Spleen (tissue), 11 donors: Measurements from ENCODE around the gene NDOR1. TPM values are rescaled to one million over a fixed set of nuclear protein-coding genes. Genes with fewer than 3 reads are reported as not detected.

Source experiments
- DNase-seq: peaks from one replicate; pipeline ENCODE4 v3.0.0-alpha.2; 2020
- H3K27ac ChIP-seq, 8 donors: fragments of 200-600 bp; sonication (generic) in 7 of 8; 1 replicate in 4 of 8; 2 replicates in 4 of 8; pipeline versions ENCODE4 v1.5.0 to v1.8.0; 2016 to 2021; ENCODE audit warnings: inconsistent platforms in 4 of 8, mild to moderate bottlenecking in 4 of 8, moderate library complexity in 1 of 8
- H3K27me3 ChIP-seq, 7 donors: fragments of 200-600 bp; sonication (generic) in 6 of 7; replicated peaks in 1 of 7; 1 replicate in 4 of 7; 2 replicates in 3 of 7; pipeline versions ENCODE4 v1.5.0 to v1.8.0; 2016 to 2021; ENCODE audit warnings: inconsistent platforms in 3 of 7, mild to moderate bottlenecking in 1 of 7
- H3K36me3 ChIP-seq, 6 donors: fragments of 200-600 bp; sonication (generic) in 5 of 6; 1 replicate in 4 of 6; 2 replicates in 2 of 6; pipeline versions ENCODE4 v1.5.0 to v1.8.0; 2016 to 2021; ENCODE audit warnings: inconsistent platforms in 2 of 6
- H3K4me1 ChIP-seq, 6 donors: fragments of 200-600 bp; sonication (generic) in 5 of 6; 1 replicate in 3 of 6; 2 replicates in 3 of 6; pipeline versions ENCODE4 v1.5.0 to v1.8.0; 2016 to 2021; ENCODE audit warnings: inconsistent platforms in 3 of 6
- H3K4me3 ChIP-seq, 8 donors: fragments of 200-600 bp; sonication (generic) in 7 of 8; 1 replicate in 4 of 8; 2 replicates in 4 of 8; pipeline versions ENCODE4 v1.5.0 to v1.8.0; 2016 to 2021; ENCODE audit warnings: inconsistent platforms in 4 of 8, mild to moderate bottlenecking in 4 of 8, moderate library complexity in 2 of 8
- H3K9me3 ChIP-seq, 8 donors: fragments of 200-600 bp; sonication (generic) in 7 of 8; 1 replicate in 4 of 8; 2 replicates in 4 of 8; pipeline versions ENCODE4 v1.5.0 to v1.8.0; 2016 to 2021; ENCODE audit warnings: inconsistent platforms in 4 of 8
- CTCF ChIP-seq, 11 experiments: fragments of 200-600 bp in 7 of 11; fragments of 450-650 bp in 4 of 11; sonication (generic) in 4 of 11; IDR thresholded peaks in 8 of 11; conservative IDR thresholded peaks in 3 of 11; 1 replicate in 7 of 11; 2 replicates in 4 of 11; pipeline versions ENCODE4 v1.4.0 to v1.8.0; 2016 to 2021; ENCODE audit warnings: antibody characterized with exemption in 11 of 11, inconsistent platforms in 4 of 11, mild to moderate bottlenecking in 1 of 11
- POLR2A ChIP-seq, 3 donors: fragments of 450-650 bp; IDR thresholded peaks; one replicate each; pipeline ENCODE4 v1.5.1; 2017; ENCODE audit warnings: antibody characterized with exemption in 3 of 3, mild to moderate bottlenecking in 1 of 3
- POLR2AphosphoS5 ChIP-seq, 3 donors: sonication (generic); formaldehyde crosslinking; IDR thresholded peaks; one replicate each; pipeline ENCODE4 v1.5.1; 2017; ENCODE audit warnings: antibody characterized with exemption in 3 of 3
- WGBS, 5 donors: extraction: QIAGEN DNeasy Blood & Tissue Kit in 3 of 5; methylation state at CpG; one replicate each; pipeline versions ENCODE4 v1.1.5 to v1.1.7; 2013 to 2018; 5-methylcytosine and 5-hydroxymethylcytosine counted together
- intact Hi-C: fragments of 100-400 bp; cut with DNase I; formaldehyde crosslinking; loops from one replicate; pipeline ENCODE4 v1.15.0; 2023; ENCODE audit warnings: low total_unique reads
- polyA plus RNA-seq, 3 donors: library from polyadenylated mRNA; stranded (reverse); fragments of 200-250 nt; gene quantifications; one replicate each; pipeline ENCODE4 v1.2.1, GENCODE V29; 2013
- total RNA-seq, 7 donors: library from RNA; depleted of rRNA in 3 of 7; stranded (reverse); fragments of >200 nt in 3 of 7; fragmentation: NEBNext Ultra II Directional in 4 of 7; extraction: Animal tissue kit (Norgen Biotek cat#: 25700) in 4 of 7; gene quantifications; one replicate each; pipeline versions ENCODE4 v1.1.0 to v1.2.1, GENCODE V29; 2016 to 2021
- donor health status: healthy with polysubstance abuse.
- donor health status: DM: no; HTN: no; CAD: no; lungs with moderate emphysema.
- donor health status: DM: no; HTN: no; CAD: no.
- donor health status: Bipolar disorder and iron deficiency.
- donor health status: healthy.
- donor health status: DM: no; HTN: no; CAD: no.
- donor health status: DM: yes; HTN: yes; CAD: no.

The NDOR1 gene
- total and polyA plus RNA-seq, 10 donors: 6.3 to 28.7 (median 19.5) TPM

GRCh38 chr9:137214620-137215019 lies 9.1 kb downstream of the NDOR1 start:
- H3K9me3 ChIP-seq: no peaks in the 10 kb centered on the region
- TF ChIP-seq POLR2AphosphoS5 (IDR thresholded peaks at IDR 0.05) (peak in 2 of 3 donors; percentile 17 to 21), POLR2A (IDR thresholded peaks at IDR 0.05) (no peak)
- intact Hi-C loops: no loop called here
- H3K27me3 ChIP-seq: no peaks in the 10 kb centered on the region
- H3K36me3 ChIP-seq: peaks cover 0 to 78% (median 23%) of the 10 kb centered on the region in 6 donors
- no peak overlapping the region for H3K4me3 ChIP-seq
- DNase-seq: no peak
- H3K27ac ChIP-seq: no peak overlapping the region
- peaks cover 0 to 34% (median 18%) of the 10 kb centered on the region in 6 donors for H3K4me1 ChIP-seq
- 91 to 97% (median 95%) methylated on average over 13 to 19 of the region's 19 CpGs for WGBS, 5 donors

- TF ChIP-seq CTCF (IDR thresholded peaks at IDR 0.05 in 8 of 11, conservative IDR thresholded peaks at IDR 0.05 in 3 of 11) (no peak), POLR2A (IDR thresholded peaks at IDR 0.05) (no peak), POLR2AphosphoS5 (IDR thresholded peaks at IDR 0.05) (no peak)
- DNase-seq: no peak
- H3K4me3 ChIP-seq: no peak overlapping the region
- WGBS, 5 donors: 92 to 98% (median 94%) methylated on average over 13 to 22 of the region's 22 CpGs
- peaks cover 0 to 34% (median 18%) of the 10 kb centered on the region in 6 donors for H3K4me1 ChIP-seq
- intact Hi-C loops: no loop called here
- no peaks in the 10 kb centered on the region for H3K27me3 ChIP-seq
- H3K27ac ChIP-seq: no peak overlapping the region
- peaks cover 0 to 71% (median 16%) of the 10 kb centered on the region in 6 donors for H3K36me3 ChIP-seq
- H3K9me3 ChIP-seq: no peaks in the 10 kb centered on the region
These were observed 9.9 kb downstream of the NDOR1 start for GRCh38 chr9:137215196-137215986.

- Histone ChIP-seq H3K27me3 (peaks cover 0 to 4% (median 0%) of the 10 kb centered on the region in 7 donors), H3K9me3 (no peaks in the 10 kb centered on the region), H3K27ac (no peak overlapping the region), H3K36me3 (peaks cover 0 to 62% (median 13%) of the 10 kb centered on the region in 6 donors), H3K4me3 (no peak overlapping the region), H3K4me1 (peaks cover 0 to 40% (median 19%) of the 10 kb centered on the region in 6 donors)
- WGBS, 5 donors: 89 to 96% (median 92%) methylated on average over 11 to 30 of the region's 30 CpGs
- intact Hi-C loops: no loop called here
- DNase-seq: no peak
- no peak for TF ChIP-seq POLR2A (IDR thresholded peaks at IDR 0.05)
- no peak for TF ChIP-seq CTCF (IDR thresholded peaks at IDR 0.05 in 8 of 11, conservative IDR thresholded peaks at IDR 0.05 in 3 of 11)
- peak in 2 of 3 donors; percentile 14 to 31 for TF ChIP-seq POLR2AphosphoS5 (IDR thresholded peaks at IDR 0.05)
These were observed 10.9 kb downstream of the NDOR1 start for GRCh38 chr9:137216188-137216965.

GRCh38 chr9:137217276-137218211 lies 12.0 kb downstream of the NDOR1 start:
- 72 to 79% (median 74%) methylated on average over 34 to 36 of the region's 36 CpGs for WGBS, 5 donors
- intact Hi-C loops: no loop called here

More at GRCh38 chr9:137217276-137218211, 12.0 kb downstream of the NDOR1 start:
- Histone ChIP-seq H3K36me3 (peaks cover 0 to 55% (median 13%) of the 10 kb centered on the region in 6 donors), H3K4me1 (peaks cover 3 to 49% (median 27%) of the 10 kb centered on the region in 6 donors), H3K9me3 (no peaks in the 10 kb centered on the region), H3K27me3 (peaks cover 0 to 14% (median 4%) of the 10 kb centered on the region in 7 donors), H3K4me3 (peak overlapping the region in 2 of 8 donors; percentile 13 to 50), H3K27ac (peak overlapping the region in 3 of 8 donors; percentile 16 to 47 (median 26))
- no peak for TF ChIP-seq CTCF (IDR thresholded peaks at IDR 0.05 in 8 of 11, conservative IDR thresholded peaks at IDR 0.05 in 3 of 11)
- peak in 1 of 3 donors; percentile 25 for TF ChIP-seq POLR2AphosphoS5 (IDR thresholded peaks at IDR 0.05)
- DNase-seq: no peak
